ENCODE results near the gene REXO2.

The REXO2 gene

DNA sequence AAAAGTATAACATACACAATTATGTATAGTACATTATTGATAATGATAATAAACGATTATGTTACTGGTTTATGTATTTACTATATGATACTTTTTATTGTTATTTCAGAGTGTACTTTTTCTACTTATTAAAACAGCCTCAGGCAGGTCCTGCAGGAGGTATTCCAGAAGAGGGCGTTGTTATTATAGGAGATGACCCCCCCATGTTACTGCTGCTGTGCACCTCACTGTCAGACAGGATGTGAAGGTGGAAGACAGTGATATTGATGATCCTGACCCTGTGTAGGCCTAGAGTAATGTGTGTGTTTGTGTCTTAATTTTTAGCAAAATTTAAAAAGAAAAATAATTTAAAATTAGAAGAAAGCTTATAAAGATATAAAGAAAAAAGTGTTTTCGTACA, 57.6 kb downstream of the REXO2 start:
- H3K27me3 ChIP-seq (ENCODE audit: control insufficient read depth in 1 of 2, insufficient read depth in 1 of 2, low read length in 2 of 2), result no peaks in the 10 kb centered on the region
- H2BK15ac ChIP-seq (ENCODE audit: low read depth, poor library complexity, severe bottlenecking), result no peak overlapping the region
- H3K9me3 ChIP-seq (ENCODE audit: control insufficient read depth, low read length), result no peaks in the 10 kb centered on the region
- no peak overlapping the region for H2BK12ac ChIP-seq (ENCODE audit: low read length in 2 of 2)
- WGBS, result 80% methylated on average over 1 of the region's 3 CpGs
- no peak overlapping the region for H3K27ac ChIP-seq (ENCODE audit: low read length, poor library complexity, severe bottlenecking)
- no peak overlapping the region for H4K91ac ChIP-seq (ENCODE audit: low read length)
- H2BK5ac ChIP-seq (ENCODE audit: low read depth, low read length, poor library complexity, severe bottlenecking), result no peak overlapping the region
- H3K79me1 ChIP-seq (replicated peaks; ENCODE audit: low read length, poor library complexity, severe bottlenecking), result no peaks in the 10 kb centered on the region
- no peak overlapping the region for H3K4me2 ChIP-seq (ENCODE audit: low read length, poor library complexity, severe bottlenecking)
- H3K4me1 ChIP-seq (ENCODE audit: control insufficient read depth, insufficient read depth, low read depth, low read length), result no peaks in the 10 kb centered on the region
- no peak overlapping the region for H3K14ac ChIP-seq (ENCODE audit: low read length in 2 of 2)
- DNase-seq, result no peak
- no peak overlapping the region for H2AFZ ChIP-seq (ENCODE audit: low read depth, low read length)
- no peak overlapping the region for H2BK120ac ChIP-seq (ENCODE audit: low read depth, low read length)
- no peak overlapping the region for H2AK5ac ChIP-seq (ENCODE audit: low read length, severe bottlenecking)
- no peak overlapping the region for H3K18ac ChIP-seq (ENCODE audit: low read depth in 1 of 2, low read length in 2 of 2)
- no peak overlapping the region for H3K4ac ChIP-seq (ENCODE audit: low read depth in 1 of 2, low read length in 2 of 2)
- H3K36me3 ChIP-seq (ENCODE audit: control insufficient read depth in 1 of 2, insufficient read depth in 2 of 2, low read depth in 1 of 2, low read length in 2 of 2), result no peaks in the 10 kb centered on the region
- no peak overlapping the region for H4K8ac ChIP-seq (ENCODE audit: low read length)
- H3K23ac ChIP-seq (ENCODE audit: low read length in 2 of 2), result no peak overlapping the region
- no peak overlapping the region for H3K9ac ChIP-seq (ENCODE audit: low read length)
- no peak overlapping the region for H3K4me3 ChIP-seq (ENCODE audit: insufficient read depth in 1 of 2, low read depth in 1 of 2, low read length in 2 of 2)

DNA sequence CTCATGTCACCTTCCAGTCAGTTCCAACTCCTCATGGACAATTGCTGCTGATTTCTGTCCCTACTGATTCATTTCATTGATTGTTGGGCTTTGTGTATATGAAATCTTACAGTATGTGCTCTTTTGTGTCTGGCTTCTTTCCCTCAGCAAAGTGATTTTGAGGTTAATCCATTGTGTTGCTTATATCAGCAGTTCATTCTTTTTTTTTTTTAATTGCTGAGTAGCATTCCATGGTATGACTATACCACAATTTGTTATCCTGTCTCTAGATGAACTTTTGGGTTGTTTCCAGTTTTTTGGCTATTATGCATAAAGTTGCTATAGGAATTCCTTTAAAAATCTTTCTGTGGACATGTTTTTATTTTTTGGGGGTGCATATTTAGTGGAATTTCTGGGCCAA, 60.5 kb downstream of the REXO2 start:
- Histone ChIP-seq H4K91ac (ENCODE audit: low read length) (no peak overlapping the region), H3K9me3 (ENCODE audit: control insufficient read depth, low read length) (no peaks in the 10 kb centered on the region), H2AK5ac (ENCODE audit: low read length, severe bottlenecking) (no peak overlapping the region), H2AFZ (ENCODE audit: low read depth, low read length) (no peak overlapping the region), H3K79me1 (replicated peaks; ENCODE audit: low read length, poor library complexity, severe bottlenecking) (no peaks in the 10 kb centered on the region), H3K4me1 (ENCODE audit: control insufficient read depth, insufficient read depth, low read depth, low read length) (no peaks in the 10 kb centered on the region), H3K4ac (ENCODE audit: low read depth in 1 of 2, low read length in 2 of 2) (no peak overlapping the region), H2BK5ac (ENCODE audit: low read depth, low read length, poor library complexity, severe bottlenecking) (no peak overlapping the region), H3K18ac (ENCODE audit: low read depth in 1 of 2, low read length in 2 of 2) (no peak overlapping the region), H3K23ac (ENCODE audit: low read length in 2 of 2) (no peak overlapping the region), H3K9ac (ENCODE audit: low read length) (no peak overlapping the region), H3K36me3 (ENCODE audit: control insufficient read depth in 1 of 2, insufficient read depth in 2 of 2, low read depth in 1 of 2, low read length in 2 of 2) (no peaks in the 10 kb centered on the region), H4K8ac (ENCODE audit: low read length) (no peak overlapping the region), H3K4me2 (ENCODE audit: low read length, poor library complexity, severe bottlenecking) (no peak overlapping the region), H2BK15ac (ENCODE audit: low read depth, poor library complexity, severe bottlenecking) (no peak overlapping the region), H3K14ac (ENCODE audit: low read length in 2 of 2) (no peak overlapping the region), H2BK120ac (ENCODE audit: low read depth, low read length) (no peak overlapping the region), H3K4me3 (ENCODE audit: insufficient read depth in 1 of 2, low read depth in 1 of 2, low read length in 2 of 2) (no peak overlapping the region), H2BK12ac (ENCODE audit: low read length in 2 of 2) (no peak overlapping the region), H3K27ac (ENCODE audit: low read length, poor library complexity, severe bottlenecking) (no peak overlapping the region), H3K27me3 (ENCODE audit: control insufficient read depth in 1 of 2, insufficient read depth in 1 of 2, low read length in 2 of 2) (no peaks in the 10 kb centered on the region)
- no peak for DNase-seq
